Measurements from ENCODE around the gene KRT37. TPM values are rescaled to one million over a fixed set of nuclear protein-coding genes. Genes with fewer than 3 reads are reported as not detected.

The KRT37 gene
- total RNA-seq, 4 donors from 2014 or later = 0.53 to 7.1 TPM; not detected in 2

DNA sequence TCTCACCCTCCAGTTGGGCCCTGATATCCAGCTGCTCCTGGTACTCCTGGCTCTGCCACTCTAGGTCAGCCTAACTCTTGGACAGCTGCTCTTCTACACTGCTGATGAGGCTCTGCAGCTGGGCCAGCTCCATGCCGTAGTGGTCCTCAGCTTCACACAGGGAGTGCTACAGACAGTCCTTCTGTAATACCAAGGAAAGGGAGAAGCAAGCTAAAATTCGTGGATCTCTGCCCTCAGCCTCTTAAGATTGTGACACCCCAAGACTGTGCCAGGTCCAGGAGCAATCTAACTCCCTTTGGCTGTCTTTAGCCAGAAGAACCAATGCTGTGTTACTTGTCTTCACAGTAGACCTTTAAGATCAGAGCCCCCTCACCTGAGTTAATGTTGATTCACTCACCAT is 24.1 kb upstream of the KRT37 start:
- Histone ChIP-seq H3K4me3 (no peak overlapping the region), H3K27me3 (peaks cover 8% of the 10 kb centered on the region), H3K9me3 (no peaks in the 10 kb centered on the region), H3K27ac (no peak overlapping the region), H3K4me1 (no peaks in the 10 kb centered on the region), H3K36me3 (no peaks in the 10 kb centered on the region)
- WGBS = 64% methylated on average over 2 of the region's 2 CpGs
- no peak for TF ChIP-seq POLR2A (IDR thresholded peaks at IDR 0.05)
- TF ChIP-seq, protein P1, sequence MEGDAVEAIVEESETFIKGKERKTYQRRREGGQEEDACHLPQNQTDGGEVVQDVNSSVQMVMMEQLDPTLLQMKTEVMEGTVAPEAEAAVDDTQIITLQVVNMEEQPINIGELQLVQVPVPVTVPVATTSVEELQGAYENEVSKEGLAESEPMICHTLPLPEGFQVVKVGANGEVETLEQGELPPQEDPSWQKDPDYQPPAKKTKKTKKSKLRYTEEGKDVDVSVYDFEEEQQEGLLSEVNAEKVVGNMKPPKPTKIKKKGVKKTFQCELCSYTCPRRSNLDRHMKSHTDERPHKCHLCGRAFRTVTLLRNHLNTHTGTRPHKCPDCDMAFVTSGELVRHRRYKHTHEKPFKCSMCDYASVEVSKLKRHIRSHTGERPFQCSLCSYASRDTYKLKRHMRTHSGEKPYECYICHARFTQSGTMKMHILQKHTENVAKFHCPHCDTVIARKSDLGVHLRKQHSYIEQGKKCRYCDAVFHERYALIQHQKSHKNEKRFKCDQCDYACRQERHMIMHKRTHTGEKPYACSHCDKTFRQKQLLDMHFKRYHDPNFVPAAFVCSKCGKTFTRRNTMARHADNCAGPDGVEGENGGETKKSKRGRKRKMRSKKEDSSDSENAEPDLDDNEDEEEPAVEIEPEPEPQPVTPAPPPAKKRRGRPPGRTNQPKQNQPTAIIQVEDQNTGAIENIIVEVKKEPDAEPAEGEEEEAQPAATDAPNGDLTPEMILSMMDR (IDR thresholded peaks at IDR 0.05) = no peak
- TF ChIP-seq POLR2AphosphoS5 (IDR thresholded peaks at IDR 0.05) = no peak
- no peak for TF ChIP-seq EP300 (IDR thresholded peaks at IDR 0.05)
- no peak for DNase-seq (ENCODE audit: low spot score in 2 of 2)

DNA sequence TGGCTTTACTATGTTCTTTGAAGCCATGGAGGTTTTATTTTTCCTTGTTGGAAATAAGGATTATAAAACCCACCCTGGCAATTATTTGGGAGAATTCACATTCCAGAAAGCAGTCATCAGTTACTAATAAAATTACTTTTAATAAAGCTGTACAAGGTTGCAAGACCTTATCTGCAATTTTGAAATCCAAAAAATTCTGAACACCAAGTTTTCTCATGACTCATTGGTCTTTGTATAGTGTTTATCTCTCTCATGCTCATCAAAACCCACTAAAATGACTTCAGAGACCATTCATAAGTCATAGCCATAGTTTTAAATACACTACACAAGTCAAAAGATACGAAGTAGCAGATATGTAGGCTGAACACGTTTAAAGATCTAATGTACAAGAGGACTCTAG is 22.4 kb upstream of the KRT37 start:
- DNase-seq (ENCODE audit: low spot score in 2 of 2) = no peak
- Histone ChIP-seq H3K36me3 (no peaks in the 10 kb centered on the region), H3K4me3 (no peak overlapping the region), H3K27me3 (peaks cover 8% of the 10 kb centered on the region), H3K4me1 (no peaks in the 10 kb centered on the region), H3K27ac (no peak overlapping the region), H3K9me3 (no peaks in the 10 kb centered on the region)
- no peak for TF ChIP-seq POLR2AphosphoS5 (IDR thresholded peaks at IDR 0.05)
- TF ChIP-seq POLR2A (IDR thresholded peaks at IDR 0.05) = no peak
- 44% methylated on average over 2 of the region's 2 CpGs for WGBS

DNA sequence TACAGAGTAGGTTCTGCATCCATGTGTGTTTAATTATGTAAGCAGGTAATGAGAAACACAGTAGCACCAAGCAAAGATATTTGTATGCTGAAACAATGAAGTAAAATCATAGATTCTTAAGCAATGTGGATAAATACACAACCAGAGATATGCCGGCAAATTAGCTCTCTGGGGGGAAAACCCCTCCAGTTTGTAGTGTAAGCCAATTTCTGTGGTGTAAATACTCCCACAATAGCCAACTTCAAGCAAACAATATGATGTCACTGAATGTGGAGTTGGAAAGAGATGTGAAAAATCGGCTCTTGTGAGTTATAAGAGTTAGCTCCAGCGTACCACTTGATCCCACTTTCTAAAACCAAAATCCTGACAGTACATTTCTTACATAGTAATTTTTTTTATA is 20.3 kb upstream of the KRT37 start:
- Histone ChIP-seq H3K27ac (no peak overlapping the region), H3K4me3 (no peak overlapping the region), H3K36me3 (no peaks in the 10 kb centered on the region), H3K9me3 (no peaks in the 10 kb centered on the region), H3K4me1 (no peaks in the 10 kb centered on the region), H3K27me3 (peaks cover 13% of the 10 kb centered on the region)
- TF ChIP-seq POLR2AphosphoS5 (IDR thresholded peaks at IDR 0.05) (no peak), POLR2A (IDR thresholded peaks at IDR 0.05) (no peak), EP300 (IDR thresholded peaks at IDR 0.05) (no peak)
- TF ChIP-seq, protein P1 (IDR thresholded peaks at IDR 0.05) = no peak
- DNase-seq (ENCODE audit: low spot score in 2 of 2) = no peak
- 58% methylated on average over 3 of the region's 3 CpGs for WGBS

DNA sequence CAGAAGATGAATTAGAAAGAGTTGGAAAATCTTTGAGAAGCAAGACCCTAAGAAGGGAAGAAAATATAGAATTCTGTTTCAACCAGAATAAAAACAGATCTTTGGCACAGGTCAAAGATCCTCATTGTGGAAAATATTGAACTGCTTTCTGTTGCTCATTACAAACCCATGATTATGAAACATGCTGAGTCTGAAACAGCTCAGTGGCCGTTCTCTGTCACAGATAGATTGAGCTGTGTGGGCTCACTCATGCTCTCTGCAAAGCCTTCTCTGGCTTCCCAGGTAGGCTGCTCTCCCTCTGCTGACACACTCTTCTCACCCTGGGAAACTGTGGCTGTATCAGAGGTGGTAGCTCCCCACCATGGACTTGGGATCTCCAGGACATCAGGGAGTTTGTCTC is 19.8 kb upstream of the KRT37 start:
- no peaks in the 10 kb centered on the region for H3K4me1 ChIP-seq
- H3K9me3 ChIP-seq = no peaks in the 10 kb centered on the region
- H3K27ac ChIP-seq = no peak overlapping the region
- TF ChIP-seq, protein P1 (IDR thresholded peaks at IDR 0.05) = no peak
- TF ChIP-seq EP300 (IDR thresholded peaks at IDR 0.05) (no peak), POLR2A (IDR thresholded peaks at IDR 0.05) (no peak), POLR2AphosphoS5 (IDR thresholded peaks at IDR 0.05) (no peak)
- DNase-seq (ENCODE audit: low spot score in 2 of 2) = no peak
- no peak overlapping the region for H3K4me3 ChIP-seq
- H3K27me3 ChIP-seq = peaks cover 13% of the 10 kb centered on the region
- H3K36me3 ChIP-seq = no peaks in the 10 kb centered on the region
- WGBS = 31% methylated on average over 1 of the region's 1 CpG

DNA sequence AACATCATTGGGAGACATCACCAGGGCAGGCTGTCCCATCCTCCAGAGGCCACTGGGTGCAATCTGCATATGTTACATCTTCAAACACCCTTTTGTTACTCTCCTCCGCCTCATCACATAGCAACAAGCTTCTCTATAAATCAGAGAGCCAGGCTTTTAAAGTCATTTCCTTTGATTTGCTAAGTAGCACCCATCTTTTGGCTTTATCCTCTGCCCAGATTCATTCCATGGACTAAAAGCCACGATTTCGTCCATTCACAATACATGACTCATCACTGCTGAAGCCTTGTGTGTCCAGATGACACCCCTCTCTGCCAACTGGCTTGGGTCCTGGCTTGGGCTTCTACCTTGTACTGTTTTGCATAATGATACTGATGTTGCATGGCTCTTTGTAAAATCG is 18.4 kb upstream of the KRT37 start:
- TF ChIP-seq EP300 (IDR thresholded peaks at IDR 0.05) (no peak), POLR2AphosphoS5 (IDR thresholded peaks at IDR 0.05) (no peak), POLR2A (IDR thresholded peaks at IDR 0.05) (no peak)
- TF ChIP-seq, protein P1 (IDR thresholded peaks at IDR 0.05) = no peak
- Histone ChIP-seq H3K4me3 (no peak overlapping the region), H3K9me3 (no peaks in the 10 kb centered on the region), H3K36me3 (no peaks in the 10 kb centered on the region), H3K4me1 (no peaks in the 10 kb centered on the region), H3K27me3 (peaks cover 13% of the 10 kb centered on the region), H3K27ac (no peak overlapping the region)
- 80% methylated on average over 4 of the region's 4 CpGs for WGBS
- no peak for DNase-seq (ENCODE audit: low spot score in 2 of 2)

DNA sequence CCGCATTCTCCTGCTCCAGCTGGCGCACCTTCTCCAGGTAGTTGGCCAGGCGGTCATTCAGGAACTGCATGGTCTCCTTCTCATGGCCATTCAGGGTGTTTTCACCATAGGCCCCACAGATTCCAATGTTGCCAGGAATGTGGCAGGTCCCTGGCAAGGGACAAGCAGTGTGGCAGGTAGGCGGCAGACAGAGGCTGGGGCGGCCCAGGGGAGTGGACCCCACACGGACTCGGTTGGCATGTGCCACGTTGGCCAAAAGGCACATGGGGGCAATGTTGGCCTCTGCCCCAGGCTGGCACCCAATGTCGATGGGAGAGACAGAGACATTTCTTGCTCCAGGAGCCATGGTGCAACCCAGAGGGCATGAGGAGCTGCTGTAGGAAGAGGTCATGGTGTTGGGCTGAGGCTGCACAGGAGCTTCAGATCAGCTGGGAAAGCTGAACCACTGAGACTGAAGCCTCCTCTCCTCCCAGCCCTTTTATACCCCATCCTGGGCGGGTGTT is 16.2 kb upstream of the KRT37 start, which contains the start of gene KRT38:
Gene KRT38, minus strand, starts transcription at position 453 of the 503 bp plus-strand sequence. Its CDS starts 62 bp downstream, at position 391.
- no peaks in the 10 kb centered on the region for H3K36me3 ChIP-seq
- DNase-seq (ENCODE audit: low spot score in 2 of 2) = no peak
- H3K27me3 ChIP-seq = peaks cover 11% of the 10 kb centered on the region
- H3K4me3 ChIP-seq = no peak within 1 kb of the TSS
- TF ChIP-seq EP300 (IDR thresholded peaks at IDR 0.05) = no peak
- no peak for TF ChIP-seq POLR2AphosphoS5 (IDR thresholded peaks at IDR 0.05)
- TF ChIP-seq POLR2A (IDR thresholded peaks at IDR 0.05) = no peak
- TF ChIP-seq, protein P1 (IDR thresholded peaks at IDR 0.05) = no peak
- no peaks in the 10 kb centered on the region for H3K4me1 ChIP-seq
- H3K9me3 ChIP-seq = no peaks in the 10 kb centered on the region
- no peak within 1 kb of the TSS for H3K27ac ChIP-seq
- 92% methylated on average over 6 of the region's 10 CpGs for WGBS
